PC-9 (cell line): ENCODE data around the gene CHN1.

Source experiments
- EZH2 ChIP-seq: fragments of 200-600 bp; sonication (generic); IDR thresholded peaks from 2 replicates; pipeline ENCODE4 v1.8.0; 2017; ENCODE audit warnings: antibody characterized with exemption, low read depth
- TF ChIP-seq, protein P1 (sequence below): fragments of 200-600 bp; sonication (generic); conservative IDR thresholded peaks from 2 replicates; pipeline ENCODE4 v1.6.1; 2017; ENCODE audit warnings: mixed run types, antibody characterized with exemption, mild to moderate bottlenecking, moderate library complexity

DNA sequence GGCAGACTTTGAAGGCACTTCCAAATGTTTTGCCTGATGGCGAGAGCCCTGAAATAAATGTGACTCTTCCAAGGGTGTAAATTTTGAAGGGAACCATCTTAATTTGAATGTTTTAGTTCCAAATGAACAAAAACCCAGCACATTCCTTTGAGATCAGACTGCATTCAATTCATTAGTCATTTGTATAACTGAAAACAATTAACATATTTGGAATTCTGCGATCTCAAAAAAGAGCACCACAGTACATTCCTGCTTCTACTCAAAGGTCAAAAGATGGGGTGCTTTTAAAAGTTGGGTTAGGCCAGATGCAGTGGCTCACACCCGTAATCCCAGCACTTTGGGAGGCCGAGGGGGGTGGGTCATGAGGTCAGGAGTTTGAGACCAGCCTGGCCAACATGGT, 202.7 kb downstream of the CHN1 start:
- TF ChIP-seq, protein P1, sequence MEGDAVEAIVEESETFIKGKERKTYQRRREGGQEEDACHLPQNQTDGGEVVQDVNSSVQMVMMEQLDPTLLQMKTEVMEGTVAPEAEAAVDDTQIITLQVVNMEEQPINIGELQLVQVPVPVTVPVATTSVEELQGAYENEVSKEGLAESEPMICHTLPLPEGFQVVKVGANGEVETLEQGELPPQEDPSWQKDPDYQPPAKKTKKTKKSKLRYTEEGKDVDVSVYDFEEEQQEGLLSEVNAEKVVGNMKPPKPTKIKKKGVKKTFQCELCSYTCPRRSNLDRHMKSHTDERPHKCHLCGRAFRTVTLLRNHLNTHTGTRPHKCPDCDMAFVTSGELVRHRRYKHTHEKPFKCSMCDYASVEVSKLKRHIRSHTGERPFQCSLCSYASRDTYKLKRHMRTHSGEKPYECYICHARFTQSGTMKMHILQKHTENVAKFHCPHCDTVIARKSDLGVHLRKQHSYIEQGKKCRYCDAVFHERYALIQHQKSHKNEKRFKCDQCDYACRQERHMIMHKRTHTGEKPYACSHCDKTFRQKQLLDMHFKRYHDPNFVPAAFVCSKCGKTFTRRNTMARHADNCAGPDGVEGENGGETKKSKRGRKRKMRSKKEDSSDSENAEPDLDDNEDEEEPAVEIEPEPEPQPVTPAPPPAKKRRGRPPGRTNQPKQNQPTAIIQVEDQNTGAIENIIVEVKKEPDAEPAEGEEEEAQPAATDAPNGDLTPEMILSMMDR: no peak
- TF ChIP-seq EZH2: no peak
